GM12892 (cell line): ENCODE data around the gene CNTLN.

ENCODE experiments used
- POLR2A ChIP-seq: IDR thresholded peaks from 2 replicates; pipeline ENCODE4 v1.6.1; 2011; ENCODE audit warnings: low read depth, low read length, control low read depth
- TAF1 ChIP-seq: IDR thresholded peaks from 2 replicates; pipeline ENCODE4 v1.6.1; 2011; ENCODE audit warnings: low read depth, mild to moderate bottlenecking, control low read depth, low read length, borderline replicate concordance

GRCh38 chr9:17509701-17510100, 374.9 kb downstream of the CNTLN start:
- no peak for TF ChIP-seq POLR2A
- no peak for TF ChIP-seq TAF1
